ENCODE data around the gene VWF.

GRCh38 chr12:6082613-6083012 lies 41.9 kb downstream of the VWF start:
- TF ChIP-seq EZH2phosphoT487 (IDR thresholded peaks at IDR 0.05; ENCODE audit: unreplicated experiment) (no peak), CTCF (conservative IDR thresholded peaks at IDR 0.05; ENCODE audit: low read depth in 2 of 2) (no peak), EZH2 (IDR thresholded peaks at IDR 0.05; ENCODE audit: low read depth, unreplicated experiment) (no peak), JUNB (IDR thresholded peaks at IDR 0.05; ENCODE audit: unreplicated experiment) (no peak), POLR2AphosphoS5 (IDR thresholded peaks at IDR 0.05; ENCODE audit: low read depth) (no peak), REST (IDR thresholded peaks at IDR 0.05; ENCODE audit: unreplicated experiment) (no peak)
- TF ChIP-seq, protein P1, sequence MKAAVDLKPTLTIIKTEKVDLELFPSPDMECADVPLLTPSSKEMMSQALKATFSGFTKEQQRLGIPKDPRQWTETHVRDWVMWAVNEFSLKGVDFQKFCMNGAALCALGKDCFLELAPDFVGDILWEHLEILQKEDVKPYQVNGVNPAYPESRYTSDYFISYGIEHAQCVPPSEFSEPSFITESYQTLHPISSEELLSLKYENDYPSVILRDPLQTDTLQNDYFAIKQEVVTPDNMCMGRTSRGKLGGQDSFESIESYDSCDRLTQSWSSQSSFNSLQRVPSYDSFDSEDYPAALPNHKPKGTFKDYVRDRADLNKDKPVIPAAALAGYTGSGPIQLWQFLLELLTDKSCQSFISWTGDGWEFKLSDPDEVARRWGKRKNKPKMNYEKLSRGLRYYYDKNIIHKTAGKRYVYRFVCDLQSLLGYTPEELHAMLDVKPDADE (IDR thresholded peaks at IDR 0.05) = no peak
- TF ChIP-seq, protein P2, sequence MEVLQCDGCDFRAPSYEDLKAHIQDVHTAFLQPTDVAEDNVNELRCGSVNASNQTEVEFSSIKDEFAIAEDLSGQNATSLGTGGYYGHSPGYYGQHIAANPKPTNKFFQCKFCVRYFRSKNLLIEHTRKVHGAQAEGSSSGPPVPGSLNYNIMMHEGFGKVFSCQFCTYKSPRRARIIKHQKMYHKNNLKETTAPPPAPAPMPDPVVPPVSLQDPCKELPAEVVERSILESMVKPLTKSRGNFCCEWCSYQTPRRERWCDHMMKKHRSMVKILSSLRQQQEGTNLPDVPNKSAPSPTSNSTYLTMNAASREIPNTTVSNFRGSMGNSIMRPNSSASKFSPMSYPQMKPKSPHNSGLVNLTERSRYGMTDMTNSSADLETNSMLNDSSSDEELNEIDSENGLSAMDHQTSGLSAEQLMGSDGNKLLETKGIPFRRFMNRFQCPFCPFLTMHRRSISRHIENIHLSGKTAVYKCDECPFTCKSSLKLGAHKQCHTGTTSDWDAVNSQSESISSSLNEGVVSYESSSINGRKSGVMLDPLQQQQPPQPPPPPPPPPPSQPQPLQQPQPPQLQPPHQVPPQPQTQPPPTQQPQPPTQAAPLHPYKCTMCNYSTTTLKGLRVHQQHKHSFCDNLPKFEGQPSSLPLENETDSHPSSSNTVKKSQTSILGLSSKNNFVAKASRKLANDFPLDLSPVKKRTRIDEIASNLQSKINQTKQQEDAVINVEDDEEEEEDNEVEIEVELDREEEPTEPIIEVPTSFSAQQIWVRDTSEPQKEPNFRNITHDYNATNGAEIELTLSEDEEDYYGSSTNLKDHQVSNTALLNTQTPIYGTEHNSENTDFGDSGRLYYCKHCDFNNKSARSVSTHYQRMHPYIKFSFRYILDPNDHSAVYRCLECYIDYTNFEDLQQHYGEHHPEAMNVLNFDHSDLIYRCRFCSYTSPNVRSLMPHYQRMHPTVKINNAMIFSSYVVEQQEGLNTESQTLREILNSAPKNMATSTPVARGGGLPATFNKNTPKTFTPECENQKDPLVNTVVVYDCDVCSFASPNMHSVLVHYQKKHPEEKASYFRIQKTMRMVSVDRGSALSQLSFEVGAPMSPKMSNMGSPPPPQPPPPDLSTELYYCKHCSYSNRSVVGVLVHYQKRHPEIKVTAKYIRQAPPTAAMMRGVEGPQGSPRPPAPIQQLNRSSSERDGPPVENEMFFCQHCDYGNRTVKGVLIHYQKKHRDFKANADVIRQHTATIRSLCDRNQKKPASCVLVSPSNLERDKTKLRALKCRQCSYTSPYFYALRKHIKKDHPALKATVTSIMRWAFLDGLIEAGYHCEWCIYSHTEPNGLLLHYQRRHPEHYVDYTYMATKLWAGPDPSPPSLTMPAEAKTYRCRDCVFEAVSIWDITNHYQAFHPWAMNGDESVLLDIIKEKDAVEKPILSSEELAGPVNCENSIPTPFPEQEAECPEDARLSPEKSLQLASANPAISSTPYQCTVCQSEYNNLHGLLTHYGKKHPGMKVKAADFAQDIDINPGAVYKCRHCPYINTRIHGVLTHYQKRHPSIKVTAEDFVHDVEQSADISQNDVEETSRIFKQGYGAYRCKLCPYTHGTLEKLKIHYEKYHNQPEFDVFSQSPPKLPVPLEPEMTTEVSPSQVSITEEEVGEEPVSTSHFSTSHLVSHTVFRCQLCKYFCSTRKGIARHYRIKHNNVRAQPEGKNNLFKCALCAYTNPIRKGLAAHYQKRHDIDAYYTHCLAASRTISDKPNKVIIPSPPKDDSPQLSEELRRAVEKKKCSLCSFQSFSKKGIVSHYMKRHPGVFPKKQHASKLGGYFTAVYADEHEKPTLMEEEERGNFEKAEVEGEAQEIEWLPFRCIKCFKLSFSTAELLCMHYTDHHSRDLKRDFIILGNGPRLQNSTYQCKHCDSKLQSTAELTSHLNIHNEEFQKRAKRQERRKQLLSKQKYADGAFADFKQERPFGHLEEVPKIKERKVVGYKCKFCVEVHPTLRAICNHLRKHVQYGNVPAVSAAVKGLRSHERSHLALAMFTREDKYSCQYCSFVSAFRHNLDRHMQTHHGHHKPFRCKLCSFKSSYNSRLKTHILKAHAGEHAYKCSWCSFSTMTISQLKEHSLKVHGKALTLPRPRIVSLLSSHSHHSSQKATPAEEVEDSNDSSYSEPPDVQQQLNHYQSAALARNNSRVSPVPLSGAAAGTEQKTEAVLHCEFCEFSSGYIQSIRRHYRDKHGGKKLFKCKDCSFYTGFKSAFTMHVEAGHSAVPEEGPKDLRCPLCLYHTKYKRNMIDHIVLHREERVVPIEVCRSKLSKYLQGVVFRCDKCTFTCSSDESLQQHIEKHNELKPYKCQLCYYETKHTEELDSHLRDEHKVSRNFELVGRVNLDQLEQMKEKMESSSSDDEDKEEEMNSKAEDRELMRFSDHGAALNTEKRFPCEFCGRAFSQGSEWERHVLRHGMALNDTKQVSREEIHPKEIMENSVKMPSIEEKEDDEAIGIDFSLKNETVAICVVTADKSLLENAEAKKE (CRISPR knock-in tag; IDR thresholded peaks at IDR 0.05) = no peak
